Parietal lobe (tissue), 2 donors: ENCODE measurements around the gene CDK19. TPM values are rescaled to one million over a fixed set of nuclear protein-coding genes. Genes with fewer than 3 reads are reported as not detected.

Experiments used
- small RNA-seq: library from RNA; depleted of rRNA; stranded (forward); fragments of <200 nt; gene quantifications from one replicate; pipeline ENCODE3, GENCODE V24; 2014; ENCODE audit warnings: low replicate concordance
- total RNA-seq: library from RNA; depleted of rRNA; stranded (reverse); fragments of >200 nt; gene quantifications from one replicate; pipeline ENCODE4 v1.2.3, GENCODE V29; 2014

Gene CDK19
- 78.9 TPM for total RNA-seq

DNA sequence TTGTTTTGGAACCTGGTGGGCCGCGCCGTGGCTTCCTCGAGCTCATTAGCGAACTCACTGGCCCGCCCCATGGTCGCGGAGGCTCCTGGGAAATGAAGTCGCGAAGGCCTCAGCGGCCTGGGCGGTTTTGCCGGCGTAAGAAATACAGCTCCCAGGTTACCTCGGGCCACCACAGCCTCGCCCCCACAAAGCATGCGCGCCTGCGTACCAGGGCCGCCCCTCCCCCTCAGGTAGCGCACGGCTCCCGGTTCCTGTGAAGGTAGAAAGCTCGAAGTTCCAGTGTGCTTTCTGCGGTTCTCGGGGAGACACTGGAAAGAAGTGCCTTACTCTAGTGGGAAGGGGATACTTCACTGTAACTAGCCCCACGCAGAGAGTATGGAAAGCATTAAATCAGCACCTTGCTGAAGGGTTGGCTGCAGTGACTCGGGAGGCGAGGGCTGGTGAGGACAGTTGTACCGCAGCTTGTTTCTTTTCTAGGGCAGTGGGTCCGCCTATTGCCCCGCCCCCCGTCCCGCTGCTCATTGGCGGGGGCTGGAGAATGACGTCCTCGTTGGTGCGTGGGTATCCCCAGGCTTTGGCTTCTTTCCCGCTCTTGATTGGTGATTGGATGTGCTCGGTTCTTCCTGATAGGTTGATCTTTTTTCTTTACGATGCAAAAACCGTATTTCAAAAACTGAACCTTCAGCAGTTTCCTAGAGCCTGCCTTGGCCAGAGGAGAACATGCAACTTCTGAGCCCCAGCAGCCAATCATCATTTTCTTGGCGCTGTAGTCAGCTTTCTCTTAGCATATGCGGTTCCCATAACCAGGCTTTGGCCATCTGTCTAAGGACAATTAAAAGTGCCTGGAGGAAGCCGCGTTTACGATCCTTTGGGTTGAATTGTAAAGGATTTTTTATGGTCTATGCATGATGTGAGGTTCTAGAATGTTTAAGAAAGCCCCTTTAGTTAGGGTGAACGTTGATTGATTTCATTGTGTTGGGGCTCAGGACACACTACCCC lies at the start of gene CDK19:
CDK19 (minus strand) TSS at position 59 of the 999 bp plus-strand sequence. CDS start 333 bp downstream, outside the sequence.

Small RNA genes lying within 50 kb of the gene (small RNA-seq; reads per million reads assigned to genes)
- gene RNU6-1115P, result not detected
- gene RNU6-957P, result not detected
- gene SNORA40C, result not detected

Other genes with a start within 250 kb of the CDK19 start
- gene AMD1, start 59.3 kb upstream of the CDK19 start, total RNA-seq, result 87.0 TPM
- gene GTF3C6, start 143.2 kb upstream of the CDK19 start, total RNA-seq, result 44.1 TPM
- gene RPF2, start 166.6 kb upstream of the CDK19 start, total RNA-seq, result 12.5 TPM